Tibial nerve (tissue), 4 donors: Measurements from ENCODE around the gene CRB1. TPM values are rescaled to one million over a fixed set of nuclear protein-coding genes. Genes with fewer than 3 reads are reported as not detected.

Experiments
- DNase-seq, 2 donors: peaks; one replicate each; pipeline ENCODE4 v3.0.0-alpha.2; 2019; ENCODE audit warnings: low spot score in 2 of 2
- H3K27ac ChIP-seq, 4 donors: fragments of 200-600 bp; sonication (generic) in 3 of 4; one replicate each; pipeline ENCODE4 v1.5.1; 2017 to 2019; ENCODE audit warnings: mild to moderate bottlenecking in 1 of 4
- H3K27me3 ChIP-seq, 2 donors: fragments of 200-600 bp; sonication (generic) in 1 of 2; one replicate each; pipeline versions ENCODE4 v1.5.1 to v1.6.0; 2017 to 2019
- H3K36me3 ChIP-seq, 3 donors: fragments of 200-600 bp; sonication (generic); one replicate each; pipeline ENCODE4 v1.5.1; 2018 to 2019
- H3K4me1 ChIP-seq, 4 donors: fragments of 200-600 bp; sonication (generic) in 3 of 4; one replicate each; pipeline ENCODE4 v1.5.1; 2017 to 2019
- H3K4me3 ChIP-seq, 4 donors: fragments of 200-600 bp; sonication (generic) in 3 of 4; one replicate each; pipeline ENCODE4 v1.5.1; 2017 to 2019; ENCODE audit warnings: mild to moderate bottlenecking in 1 of 4, moderate library complexity in 1 of 4
- H3K9me3 ChIP-seq, 4 donors: fragments of 200-600 bp; sonication (generic) in 3 of 4; one replicate each; pipeline ENCODE4 v1.5.1; 2017 to 2019
- EP300 ChIP-seq, 2 donors: sonication (generic); formaldehyde crosslinking; IDR thresholded peaks; one replicate each; pipeline ENCODE4 v1.6.1; 2017; ENCODE audit warnings: antibody characterized with exemption in 2 of 2, mild to moderate bottlenecking in 1 of 2
- POLR2A ChIP-seq, 2 donors: fragments of 450-650 bp; IDR thresholded peaks; one replicate each; pipeline ENCODE4 v1.6.1; 2017; ENCODE audit warnings: antibody characterized with exemption in 2 of 2, mild to moderate bottlenecking in 2 of 2, moderate library complexity in 2 of 2
- WGBS, 2 donors: methylation state at CpG; one replicate each; pipeline ENCODE4 v1.1.5; 2018; 5-methylcytosine and 5-hydroxymethylcytosine counted together
- total RNA-seq, 4 donors: library from RNA; depleted of rRNA; stranded (reverse); fragments of >200 nt; gene quantifications; one replicate each; pipeline ENCODE4 v1.1.0, GENCODE V29; 2016
- TF ChIP-seq, protein P1 (sequence below), 5 experiments: fragments of 200-600 bp in 3 of 5; fragments of 450-650 bp in 2 of 5; sonication (generic) in 3 of 5; IDR thresholded peaks; one replicate each; pipeline ENCODE4 v1.5.1; 2016 to 2019; ENCODE audit warnings: antibody characterized with exemption in 5 of 5, mild to moderate bottlenecking in 3 of 5, moderate library complexity in 2 of 5

Gene CRB1
- total RNA-seq, 4 donors from 2014 or later = 0.60 to 4.0 (median 1.7) TPM

DNA sequence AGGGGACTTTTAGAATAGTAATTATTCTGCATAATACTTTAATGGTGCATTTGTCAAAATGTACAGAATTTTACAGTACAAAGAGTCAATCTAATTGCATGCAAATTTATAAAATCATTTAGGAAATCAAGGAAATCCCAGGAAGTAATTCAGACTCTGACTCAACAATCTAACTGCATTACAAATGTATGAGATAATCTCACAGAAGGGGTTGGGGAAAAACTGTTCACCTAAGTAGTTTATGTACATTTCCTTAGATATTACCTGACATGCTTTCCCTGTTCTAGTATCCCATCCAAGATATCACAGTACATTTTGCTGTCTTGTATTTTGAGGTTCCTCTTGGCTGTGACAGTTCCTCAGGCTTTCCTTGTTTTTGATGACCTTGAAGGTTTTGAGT, 4.7 kb downstream of the CRB1 start:
- no peaks in the 10 kb centered on the region for H3K36me3 ChIP-seq
- H3K4me3 ChIP-seq = no peak overlapping the region
- H3K4me1 ChIP-seq = peaks cover 0 to 9% (median 0%) of the 10 kb centered on the region in 4 donors
- no peak for DNase-seq
- TF ChIP-seq EP300 (IDR thresholded peaks at IDR 0.05) = no peak
- no peaks in the 10 kb centered on the region for H3K9me3 ChIP-seq
- H3K27me3 ChIP-seq = no peaks in the 10 kb centered on the region
- H3K27ac ChIP-seq = no peak overlapping the region

DNA sequence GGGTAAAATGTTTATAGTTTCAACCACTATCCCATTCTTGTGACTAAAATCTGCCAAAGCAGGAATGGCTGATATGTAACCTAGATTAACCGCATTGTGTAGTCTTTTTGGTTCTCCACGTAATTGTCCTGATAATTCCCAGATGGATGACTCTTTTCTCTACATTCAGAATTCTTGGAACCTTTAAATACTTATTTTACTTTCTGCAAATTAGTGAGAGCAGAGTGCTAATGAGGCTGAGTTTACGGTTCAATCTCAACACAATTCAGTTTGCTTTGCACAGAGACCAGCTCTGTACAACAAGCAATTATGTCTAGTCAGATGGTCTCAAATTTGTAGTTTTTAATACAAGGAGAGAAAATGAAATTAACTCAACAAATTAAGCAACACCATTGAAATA, 9.1 kb downstream of the CRB1 start:
- no peak for TF ChIP-seq POLR2A (IDR thresholded peaks at IDR 0.05)
- no peak for TF ChIP-seq EP300 (IDR thresholded peaks at IDR 0.05)
- TF ChIP-seq, protein P1, sequence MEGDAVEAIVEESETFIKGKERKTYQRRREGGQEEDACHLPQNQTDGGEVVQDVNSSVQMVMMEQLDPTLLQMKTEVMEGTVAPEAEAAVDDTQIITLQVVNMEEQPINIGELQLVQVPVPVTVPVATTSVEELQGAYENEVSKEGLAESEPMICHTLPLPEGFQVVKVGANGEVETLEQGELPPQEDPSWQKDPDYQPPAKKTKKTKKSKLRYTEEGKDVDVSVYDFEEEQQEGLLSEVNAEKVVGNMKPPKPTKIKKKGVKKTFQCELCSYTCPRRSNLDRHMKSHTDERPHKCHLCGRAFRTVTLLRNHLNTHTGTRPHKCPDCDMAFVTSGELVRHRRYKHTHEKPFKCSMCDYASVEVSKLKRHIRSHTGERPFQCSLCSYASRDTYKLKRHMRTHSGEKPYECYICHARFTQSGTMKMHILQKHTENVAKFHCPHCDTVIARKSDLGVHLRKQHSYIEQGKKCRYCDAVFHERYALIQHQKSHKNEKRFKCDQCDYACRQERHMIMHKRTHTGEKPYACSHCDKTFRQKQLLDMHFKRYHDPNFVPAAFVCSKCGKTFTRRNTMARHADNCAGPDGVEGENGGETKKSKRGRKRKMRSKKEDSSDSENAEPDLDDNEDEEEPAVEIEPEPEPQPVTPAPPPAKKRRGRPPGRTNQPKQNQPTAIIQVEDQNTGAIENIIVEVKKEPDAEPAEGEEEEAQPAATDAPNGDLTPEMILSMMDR (IDR thresholded peaks at IDR 0.05) = no peak
- H3K9me3 ChIP-seq = no peaks in the 10 kb centered on the region
- no peak overlapping the region for H3K4me3 ChIP-seq
- 77% methylated on average over 3 of the region's 3 CpGs for WGBS, 2 donors
- H3K27me3 ChIP-seq = no peaks in the 10 kb centered on the region
- no peaks in the 10 kb centered on the region for H3K4me1 ChIP-seq
- DNase-seq = no peak
- H3K27ac ChIP-seq = no peak overlapping the region
- no peaks in the 10 kb centered on the region for H3K36me3 ChIP-seq

DNA sequence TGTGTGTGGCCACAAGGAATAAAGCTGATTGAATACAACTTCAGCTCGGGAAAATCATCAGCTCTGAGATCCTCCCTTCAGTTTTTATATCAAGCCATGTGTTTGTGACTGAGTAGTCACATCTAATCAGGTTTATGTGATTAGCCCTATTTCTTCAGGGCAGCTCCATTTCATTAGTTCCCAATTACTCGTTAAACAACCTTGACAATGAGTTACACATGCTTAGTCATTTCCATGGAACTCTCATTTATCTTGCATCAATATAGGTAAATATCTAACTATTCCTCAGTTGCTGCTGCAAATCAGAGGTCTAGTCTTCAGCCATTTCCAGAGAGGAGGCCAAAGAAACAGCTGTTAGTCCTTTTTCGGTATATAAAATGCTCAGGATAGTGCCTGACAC, 16.3 kb downstream of the CRB1 start:
- 84 to 85% methylated on average over 3 of the region's 3 CpGs for WGBS, 2 donors
- Histone ChIP-seq H3K27me3 (no peaks in the 10 kb centered on the region), H3K9me3 (no peaks in the 10 kb centered on the region), H3K36me3 (no peaks in the 10 kb centered on the region), H3K27ac (no peak overlapping the region), H3K4me3 (no peak overlapping the region), H3K4me1 (no peaks in the 10 kb centered on the region)
- TF ChIP-seq EP300 (IDR thresholded peaks at IDR 0.05) = no peak
- TF ChIP-seq POLR2A (IDR thresholded peaks at IDR 0.05) = no peak
- TF ChIP-seq, protein P1 (IDR thresholded peaks at IDR 0.05) = no peak
- no peak for DNase-seq

DNA sequence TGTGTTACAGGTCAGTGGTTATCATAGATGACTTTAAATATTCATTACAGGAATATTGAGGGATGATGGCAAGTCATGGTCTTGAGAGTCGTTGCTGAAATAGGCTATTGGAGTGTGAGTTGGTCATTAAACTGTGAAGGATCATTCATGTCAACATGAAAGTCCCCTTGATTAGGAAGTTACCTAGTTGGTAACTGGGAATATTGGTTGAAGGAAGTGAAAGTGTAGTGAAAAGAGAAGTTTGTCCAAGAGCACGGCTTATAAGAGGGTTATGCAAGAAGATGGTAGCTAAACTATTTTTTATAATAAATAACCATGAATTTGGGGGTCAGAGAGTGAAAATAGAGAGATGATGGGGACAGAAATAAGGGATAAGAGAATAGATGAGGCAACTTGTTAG, 16.9 kb downstream of the CRB1 start:
- TF ChIP-seq, protein P1 (IDR thresholded peaks at IDR 0.05) = no peak
- no peaks in the 10 kb centered on the region for H3K27me3 ChIP-seq
- H3K36me3 ChIP-seq = no peaks in the 10 kb centered on the region
- no peaks in the 10 kb centered on the region for H3K9me3 ChIP-seq
- no peak for DNase-seq
- no peak overlapping the region for H3K27ac ChIP-seq
- no peaks in the 10 kb centered on the region for H3K4me1 ChIP-seq
- H3K4me3 ChIP-seq = no peak overlapping the region
- WGBS, 2 donors = 57 to 58% methylated on average over 2 of the region's 2 CpGs

DNA sequence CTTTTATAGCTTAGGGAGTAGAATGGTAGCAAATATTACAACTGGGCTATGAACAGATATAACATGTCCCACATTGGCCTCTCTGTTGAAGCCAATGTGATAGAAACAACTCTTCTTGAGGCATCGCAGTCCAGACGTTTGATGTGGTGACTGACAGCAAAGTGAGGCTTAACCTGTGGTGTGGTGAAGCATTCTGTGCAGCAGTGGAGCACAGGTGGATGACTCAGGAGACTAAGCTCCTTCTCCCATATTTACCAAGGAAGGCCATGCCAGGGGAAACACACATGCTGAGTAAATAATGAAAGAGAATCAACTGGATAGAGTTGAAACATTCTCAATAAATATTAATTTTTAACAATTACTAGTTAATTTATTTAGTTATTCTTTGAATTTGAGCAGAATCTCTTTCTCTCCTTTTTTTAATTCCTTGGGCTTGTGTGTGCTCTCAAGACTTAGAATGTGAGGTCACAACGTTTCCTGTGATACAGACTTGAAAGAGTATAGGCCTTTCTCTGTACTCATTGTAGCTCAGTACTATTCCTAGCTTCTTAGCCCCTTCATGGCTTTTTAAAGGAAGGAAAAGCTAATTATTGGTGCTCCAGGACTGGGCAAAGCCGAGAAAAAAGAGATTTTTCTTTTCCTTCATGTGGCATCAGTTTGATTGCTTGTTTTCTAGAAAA, 17.6 kb downstream of the CRB1 start:
- H3K27me3 ChIP-seq = no peaks in the 10 kb centered on the region
- H3K36me3 ChIP-seq = no peaks in the 10 kb centered on the region
- 66 to 74% methylated on average over 4 of the region's 4 CpGs for WGBS, 2 donors
- no peak overlapping the region for H3K4me3 ChIP-seq
- DNase-seq = no peak
- H3K9me3 ChIP-seq = no peaks in the 10 kb centered on the region
- TF ChIP-seq EP300 (IDR thresholded peaks at IDR 0.05) = no peak
- TF ChIP-seq, protein P1 (IDR thresholded peaks at IDR 0.05) = no peak
- TF ChIP-seq POLR2A (IDR thresholded peaks at IDR 0.05) = no peak
- no peak overlapping the region for H3K27ac ChIP-seq
- H3K4me1 ChIP-seq = no peaks in the 10 kb centered on the region

DNA sequence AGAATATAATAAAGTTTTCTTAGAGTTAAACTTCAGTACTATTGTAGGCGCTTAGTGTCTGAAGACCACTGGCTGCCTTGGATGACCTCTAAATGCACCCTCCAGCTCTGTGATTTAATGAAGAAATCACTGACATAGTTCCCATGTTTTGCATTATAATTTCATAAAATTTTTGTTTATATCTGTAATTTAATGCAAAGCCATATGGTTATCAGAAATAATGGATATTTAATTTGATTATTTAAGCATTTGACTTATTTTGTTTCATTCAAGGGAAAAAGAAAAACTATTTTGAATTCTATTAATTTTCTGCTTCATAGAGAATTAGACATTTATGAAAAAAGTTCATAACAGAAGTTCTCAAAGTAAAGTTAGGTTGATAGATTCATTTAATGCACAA, 18.6 kb downstream of the CRB1 start:
- Histone ChIP-seq H3K36me3 (no peaks in the 10 kb centered on the region), H3K9me3 (no peaks in the 10 kb centered on the region), H3K4me1 (no peaks in the 10 kb centered on the region), H3K4me3 (no peak overlapping the region), H3K27me3 (no peaks in the 10 kb centered on the region), H3K27ac (no peak overlapping the region)
- WGBS, 2 donors = 77 to 81% methylated on average over 1 of the region's 1 CpG
- TF ChIP-seq, protein P1 (IDR thresholded peaks at IDR 0.05) = no peak
- TF ChIP-seq POLR2A (IDR thresholded peaks at IDR 0.05) (no peak), EP300 (IDR thresholded peaks at IDR 0.05) (no peak)
- no peak for DNase-seq
